ENCODE data around the gene TMEM11.

TMEM11 gene

GRCh38 chr17:21186399-21187187, 27.4 kb downstream of the TMEM11 start:
- no peak for DNase-seq (ENCODE audit: low read depth in 2 of 3, low spot score in 2 of 3)

- no peak for DNase-seq (ENCODE audit: low read depth in 2 of 3, low spot score in 2 of 3)
Measured at GRCh38 chr17:21185061-21185460, 28.9 kb downstream of the TMEM11 start.

- no peak for DNase-seq (ENCODE audit: low read depth in 2 of 3, low spot score in 2 of 3)
Measured at GRCh38 chr17:21184570-21184969, 29.4 kb downstream of the TMEM11 start.

- no peak for DNase-seq (ENCODE audit: low read depth in 2 of 3, low spot score in 2 of 3)
Measured at GRCh38 chr17:21183468-21183867, 30.5 kb downstream of the TMEM11 start.

GRCh38 chr17:21177854-21178600, 35.9 kb downstream of the TMEM11 start:
- no peak for DNase-seq (ENCODE audit: low read depth in 2 of 3, low spot score in 2 of 3)

GRCh38 chr17:21177401-21177800, 36.6 kb downstream of the TMEM11 start:
- no peak for DNase-seq (ENCODE audit: low read depth in 2 of 3, low spot score in 2 of 3)

- no peak for DNase-seq (ENCODE audit: low read depth in 2 of 3, low spot score in 2 of 3)
Measured at GRCh38 chr17:21176773-21177395, 37.1 kb downstream of the TMEM11 start.

- no peak for DNase-seq (ENCODE audit: low read depth in 2 of 3, low spot score in 2 of 3)
Measured at GRCh38 chr17:21174713-21175112, 39.2 kb downstream of the TMEM11 start.

GRCh38 chr17:21174186-21174585, 39.8 kb downstream of the TMEM11 start:
- DNase-seq (ENCODE audit: low read depth in 2 of 3, low spot score in 2 of 3), result no peak

- no peak for DNase-seq (ENCODE audit: low read depth in 2 of 3, low spot score in 2 of 3)
Measured at GRCh38 chr17:21173543-21173942, 40.4 kb downstream of the TMEM11 start.

- DNase-seq (ENCODE audit: low read depth in 2 of 3, low spot score in 2 of 3), result no peak
Measured at GRCh38 chr17:21172846-21173245, 41.1 kb downstream of the TMEM11 start.

GRCh38 chr17:21171970-21172510, 41.9 kb downstream of the TMEM11 start:
- DNase-seq (ENCODE audit: low read depth in 2 of 3, low spot score in 2 of 3), result no peak

GRCh38 chr17:21171309-21171922, 42.5 kb downstream of the TMEM11 start:
- DNase-seq (ENCODE audit: low read depth in 2 of 3, low spot score in 2 of 3), result no peak

GRCh38 chr17:21170809-21171208, 43.2 kb downstream of the TMEM11 start:
- no peak for DNase-seq (ENCODE audit: low read depth in 2 of 3, low spot score in 2 of 3)

- DNase-seq (ENCODE audit: low read depth in 2 of 3, low spot score in 2 of 3), result no peak
Measured at GRCh38 chr17:21169496-21169895, 44.5 kb downstream of the TMEM11 start.

GRCh38 chr17:21168555-21168865, 45.5 kb downstream of the TMEM11 start:
- DNase-seq (ENCODE audit: low read depth in 2 of 3, low spot score in 2 of 3), result no peak

GRCh38 chr17:21167303-21167702, 46.7 kb downstream of the TMEM11 start:
- no peak for DNase-seq (ENCODE audit: low read depth in 2 of 3, low spot score in 2 of 3)

GRCh38 chr17:21166595-21167210, 47.3 kb downstream of the TMEM11 start:
- no peak for DNase-seq (ENCODE audit: low read depth in 2 of 3, low spot score in 2 of 3)

GRCh38 chr17:21165922-21166594, 47.9 kb downstream of the TMEM11 start:
- no peak for DNase-seq (ENCODE audit: low read depth in 2 of 3, low spot score in 2 of 3)

GRCh38 chr17:21164620-21165019, 49.3 kb downstream of the TMEM11 start:
- no peak for DNase-seq (ENCODE audit: low read depth in 2 of 3, low spot score in 2 of 3)

GRCh38 chr17:21164216-21164615, 49.7 kb downstream of the TMEM11 start:
- no peak for DNase-seq (ENCODE audit: low read depth in 2 of 3, low spot score in 2 of 3)

Measured in activated CD8-positive, alpha-beta memory T cell treated with anti-CD3 and anti-CD28 coated beads for 48 hours (primary cell).